HG03103 (cell line): ENCODE data around the gene AFG3L2.

Experiments used
- ATAC-seq: cut with Tn5 transposase; IDR thresholded peaks from one replicate; pipeline ENCODE4 v1.9.1; 2021; ENCODE audit warnings: low read depth; ENCODE audit not compliant: unreplicated experiment

AFG3L2 gene

GRCh38 chr18:12328179-12328823 lies 48.7 kb downstream of the AFG3L2 start:
- ATAC-seq, result no peak

- peak; percentile 60 for ATAC-seq
Measured at GRCh38 chr18:12327510-12328178, 49.4 kb downstream of the AFG3L2 start.

DNA sequence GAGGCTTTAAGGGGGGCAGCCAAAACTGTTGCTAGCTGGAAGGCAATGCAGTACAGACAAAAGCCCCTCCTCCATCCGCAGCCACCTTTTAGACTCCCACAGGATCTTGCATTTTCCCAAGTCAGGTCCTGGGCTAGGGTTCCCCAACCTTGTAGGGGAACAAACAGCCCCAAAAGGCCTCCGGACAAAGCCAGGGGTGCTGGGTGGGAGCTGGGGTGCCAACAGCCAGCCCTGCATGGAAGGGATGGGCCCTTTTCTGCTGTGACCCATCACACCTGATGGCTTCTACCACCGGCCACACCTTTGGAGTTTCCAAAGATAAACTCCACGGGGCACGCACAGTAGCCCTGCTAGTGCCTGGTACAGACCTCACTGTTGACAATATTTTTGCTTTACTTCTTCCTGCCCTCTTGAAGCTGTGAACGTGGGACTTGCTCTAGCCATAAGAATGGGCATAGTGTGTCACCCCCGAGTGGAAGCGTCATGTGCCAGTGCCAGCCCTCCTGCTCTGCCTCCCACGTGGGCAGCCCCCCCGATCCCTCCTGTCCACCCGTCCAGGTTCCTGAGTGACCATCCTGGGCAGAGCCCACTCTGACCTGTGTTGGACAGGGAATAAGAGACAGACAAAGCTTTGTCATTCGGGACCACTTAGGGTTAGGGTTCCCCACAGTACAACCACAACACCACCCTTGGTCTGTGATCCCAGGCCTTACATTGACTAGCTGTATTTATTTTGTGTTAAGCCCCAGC lies 50.1 kb downstream of the AFG3L2 start:
- ATAC-seq, result no peak

DNA sequence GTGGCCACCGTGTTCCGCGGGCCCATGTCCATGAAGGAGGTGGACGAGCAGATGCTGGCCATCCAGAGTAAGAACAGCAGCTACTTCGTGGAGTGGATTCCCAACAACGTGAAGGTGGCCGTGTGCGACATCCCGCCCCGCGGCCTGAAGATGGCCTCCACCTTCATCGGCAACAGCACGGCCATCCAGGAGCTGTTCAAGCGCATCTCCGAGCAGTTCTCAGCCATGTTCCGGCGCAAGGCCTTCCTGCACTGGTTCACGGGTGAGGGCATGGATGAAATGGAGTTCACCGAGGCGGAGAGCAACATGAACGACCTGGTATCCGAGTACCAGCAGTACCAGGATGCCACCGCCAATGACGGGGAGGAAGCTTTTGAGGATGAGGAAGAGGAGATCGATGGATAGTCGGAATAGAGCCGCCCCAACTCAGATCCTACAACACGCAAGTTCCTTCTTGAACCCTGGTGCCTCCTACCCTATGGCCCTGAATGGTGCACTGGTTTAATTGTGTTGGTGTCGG lies 51.2 kb downstream of the AFG3L2 start:
- no peak for ATAC-seq

- no peak for ATAC-seq
Measured at GRCh38 chr18:12324991-12325725, 51.9 kb downstream of the AFG3L2 start.

- peak; percentile 52 for ATAC-seq
Measured at GRCh38 chr18:12321333-12321732, 55.7 kb downstream of the AFG3L2 start.

GRCh38 chr18:12318857-12319256 lies 58.2 kb downstream of the AFG3L2 start:
- ATAC-seq, result no peak

DNA sequence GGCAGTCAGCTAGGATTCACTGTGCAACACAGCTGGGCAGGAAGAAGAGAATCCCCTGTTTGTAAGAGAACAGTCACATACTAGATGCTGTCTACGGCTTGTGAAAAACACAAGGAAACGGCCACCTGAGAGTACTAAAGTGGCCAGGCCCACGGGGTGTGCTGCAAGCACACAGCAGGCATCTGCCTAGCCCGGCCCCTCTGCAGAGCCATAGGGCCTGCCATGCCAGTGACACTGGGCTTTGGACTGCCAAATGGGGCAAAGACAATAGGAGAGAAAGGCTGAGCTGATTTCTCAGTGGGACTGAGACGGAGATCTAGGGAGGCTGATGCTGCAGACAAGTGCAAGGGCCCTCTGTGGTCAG lies 58.7 kb downstream of the AFG3L2 start:
- ATAC-seq, result no peak

DNA sequence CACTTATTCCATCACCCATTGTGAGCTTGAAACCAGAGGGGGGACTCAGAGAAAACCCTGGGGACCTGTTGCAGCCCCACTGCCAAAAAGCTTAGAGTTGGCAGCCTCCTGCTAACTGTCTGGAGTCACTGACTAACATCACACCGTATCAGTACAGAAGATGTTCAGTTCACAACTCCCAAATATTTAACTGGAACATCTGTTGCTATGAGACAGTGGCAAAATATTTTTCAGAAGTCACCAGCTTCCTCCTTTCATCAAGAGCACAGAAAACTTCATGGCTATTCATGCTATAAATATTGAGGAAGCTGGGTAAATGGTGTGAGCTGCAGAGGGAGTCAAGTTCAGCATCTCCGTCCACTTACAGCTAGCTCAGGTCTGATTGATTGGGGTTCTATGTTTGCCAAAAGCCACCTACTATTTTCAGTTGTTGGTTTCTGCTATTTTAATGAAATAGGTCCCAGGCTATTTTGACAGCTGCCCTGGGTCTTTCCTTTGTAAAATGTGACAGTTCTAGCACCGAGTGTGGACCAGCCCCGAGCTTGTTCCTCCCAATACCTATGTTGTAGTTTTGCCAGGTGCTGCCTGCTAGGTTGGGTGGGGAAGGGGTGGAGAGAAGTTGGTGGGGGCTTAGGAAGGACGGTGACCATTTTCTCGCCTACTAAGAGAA lies 59.2 kb downstream of the AFG3L2 start:
- ATAC-seq, result no peak

DNA sequence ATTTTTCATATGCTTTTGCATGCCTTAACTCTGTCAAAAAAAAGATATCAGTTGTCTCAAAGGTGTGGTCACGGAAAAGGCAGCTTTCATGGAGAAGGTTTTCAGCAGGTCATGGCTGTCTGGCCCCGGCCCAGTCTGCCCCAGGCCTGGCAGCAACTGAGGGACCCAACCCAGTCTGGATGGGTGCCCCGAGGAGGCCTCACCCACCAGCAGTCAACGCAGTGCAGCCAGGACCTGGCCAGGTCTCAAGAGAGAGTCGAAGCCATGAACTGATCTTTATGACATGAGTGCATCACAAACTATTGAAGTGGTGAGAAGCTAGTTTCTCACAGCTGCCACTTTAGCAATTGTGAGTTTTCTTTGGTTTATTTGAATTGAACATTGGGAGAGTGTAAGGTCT lies 61.1 kb downstream of the AFG3L2 start:
- no peak for ATAC-seq

- ATAC-seq, result no peak
Measured at GRCh38 chr18:12315490-12315889, 61.5 kb downstream of the AFG3L2 start.

DNA sequence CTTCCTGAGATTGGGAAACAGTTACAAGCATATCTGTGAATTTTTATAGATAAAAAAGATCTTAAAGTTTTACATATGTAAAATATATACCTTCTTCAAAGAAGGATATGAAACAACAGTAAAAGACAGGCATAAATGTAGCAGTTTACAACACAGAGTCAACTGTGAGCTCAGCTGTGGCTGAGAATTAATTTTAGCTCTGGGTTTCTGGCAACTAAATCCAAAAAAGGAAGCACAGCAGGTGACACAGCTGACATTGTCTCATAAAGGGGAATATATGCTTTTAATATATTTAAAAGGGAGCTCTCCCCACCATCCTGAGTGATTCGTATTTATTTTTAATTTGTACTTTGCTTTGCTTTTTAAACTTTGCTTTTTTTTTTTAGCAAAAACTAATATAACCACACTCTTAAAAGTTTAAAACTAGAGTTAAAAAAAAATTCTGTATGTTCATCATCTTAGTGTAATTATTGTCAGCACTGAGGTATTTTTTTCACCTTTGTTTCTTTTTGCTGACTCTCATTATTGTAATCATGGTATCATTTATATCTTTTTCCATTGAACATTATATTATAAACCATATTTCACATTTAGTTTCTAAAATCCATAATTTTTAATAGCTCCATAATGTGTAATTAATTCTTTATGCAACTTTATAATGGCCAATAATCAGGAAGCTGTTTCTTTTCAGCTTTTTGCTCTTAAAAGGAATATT lies 62.3 kb downstream of the AFG3L2 start:
- ATAC-seq, result no peak

- ATAC-seq, result no peak
Measured at GRCh38 chr18:12313530-12314245, 63.3 kb downstream of the AFG3L2 start.

DNA sequence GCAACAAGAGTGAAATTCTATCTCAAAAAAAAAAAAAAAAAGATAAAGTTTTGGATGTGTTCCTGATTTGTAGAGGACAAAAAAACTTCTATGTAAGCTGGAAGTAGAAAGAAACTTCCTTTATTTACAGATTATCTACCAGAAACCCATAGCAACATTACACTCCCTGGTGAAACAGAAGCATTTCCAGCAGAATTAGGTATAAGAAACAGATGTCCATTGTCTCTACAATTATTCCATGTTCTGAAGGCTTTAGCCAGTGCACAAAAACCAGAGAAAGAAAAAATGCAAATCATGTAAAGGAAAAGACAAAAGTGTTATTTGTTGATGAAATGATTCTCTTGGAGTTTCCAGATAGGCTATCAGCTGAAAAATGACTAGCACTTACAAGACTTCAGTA lies 64.1 kb downstream of the AFG3L2 start:
- no peak for ATAC-seq

DNA sequence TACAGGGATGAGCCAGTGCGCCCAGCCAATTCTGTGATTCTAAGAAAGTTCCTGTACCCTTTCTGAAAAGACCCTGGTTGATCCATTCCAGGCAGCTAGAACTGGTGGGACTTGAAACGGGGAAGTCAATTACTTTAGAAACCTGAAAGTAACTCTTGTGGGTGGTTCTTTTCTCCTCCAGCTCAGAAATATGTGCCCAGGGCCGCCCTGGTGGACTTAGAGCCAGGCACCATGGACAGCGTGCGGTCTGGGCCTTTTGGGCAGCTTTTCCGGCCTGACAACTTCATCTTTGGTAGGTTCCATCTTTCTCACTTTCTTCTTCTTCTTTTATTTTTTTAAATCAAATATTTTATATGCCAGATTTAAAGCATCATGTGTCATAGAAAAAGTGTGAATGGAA lies 66.3 kb downstream of the AFG3L2 start:
- ATAC-seq, result no peak

DNA sequence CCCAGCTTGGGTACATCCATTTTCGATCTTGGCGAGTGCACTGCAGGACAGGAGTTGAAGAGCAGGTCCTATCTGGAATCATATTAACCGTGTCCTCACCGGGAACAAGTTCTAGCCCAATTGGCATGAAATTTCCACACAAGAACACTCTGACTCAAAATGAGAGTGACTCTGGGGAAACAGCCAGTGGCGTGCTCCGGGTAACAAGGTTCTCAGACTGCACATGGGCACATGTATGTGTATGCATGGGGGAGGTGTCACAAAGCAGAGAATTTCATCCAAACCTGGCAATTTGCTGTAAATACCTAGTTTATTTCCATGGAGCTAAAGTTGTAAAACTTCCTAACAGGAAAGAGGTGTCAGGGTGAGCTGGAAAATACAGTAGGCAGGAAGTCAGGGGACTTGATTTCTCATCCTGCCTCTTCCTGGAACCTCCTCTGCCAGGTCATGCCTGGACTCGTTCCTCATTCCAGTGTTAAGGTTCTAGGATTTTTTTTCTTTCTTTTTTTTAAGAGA lies 67.3 kb downstream of the AFG3L2 start:
- ATAC-seq, result no peak

GRCh38 chr18:12308386-12309100 lies 68.5 kb downstream of the AFG3L2 start:
- peak; percentile 37 for ATAC-seq

DNA sequence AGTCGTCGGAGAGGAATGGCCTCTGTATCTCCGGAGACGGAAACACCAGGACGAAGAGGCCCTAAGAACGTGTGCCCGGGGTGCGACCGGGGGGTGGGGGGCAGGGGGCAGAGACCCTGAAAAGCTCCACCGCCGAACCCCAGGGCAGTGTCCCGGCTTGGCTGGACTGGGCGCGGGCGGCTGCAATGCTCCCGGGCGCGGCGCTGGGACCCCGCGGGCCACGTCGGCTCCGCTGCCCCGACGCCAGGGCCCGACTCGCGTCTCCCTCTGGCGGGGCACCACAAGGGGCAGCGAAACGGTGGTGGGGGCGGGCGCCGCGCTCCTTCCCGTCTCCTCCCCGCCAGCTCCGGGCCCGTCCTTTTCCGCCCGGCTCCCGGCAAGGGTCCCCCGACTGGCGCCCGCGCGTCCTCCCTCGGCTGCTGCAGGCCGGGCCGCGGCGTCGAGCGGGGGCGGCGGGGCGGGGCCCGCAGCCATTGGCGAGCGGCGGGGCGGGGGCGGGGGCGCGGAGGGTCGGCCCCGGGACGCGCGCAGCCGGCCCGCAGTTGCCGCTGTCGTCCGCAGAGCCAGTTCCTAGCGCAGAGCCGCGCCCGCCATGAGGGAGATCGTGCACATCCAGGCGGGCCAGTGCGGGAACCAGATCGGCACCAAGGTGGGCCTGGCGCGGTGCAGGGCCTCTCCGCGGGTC lies 69.2 kb downstream of the AFG3L2 start, which contains the start of gene TUBB6:
Gene TUBB6, plus strand, starts transcription at position 541 of the 685 bp plus-strand sequence. Its CDS starts 52 bp downstream, at position 593.
- ATAC-seq, result peak; percentile 55
